Thyroid gland (tissue), 4 donors: ENCODE measurements around the gene PCGF1. TPM values are rescaled to one million over a fixed set of nuclear protein-coding genes. Genes with fewer than 3 reads are reported as not detected.

Source experiments
- DNase-seq, 2 donors: peaks; one replicate each; pipeline ENCODE4 v3.0.0-alpha.2; 2019
- H3K27ac ChIP-seq, 3 donors: fragments of 200-600 bp; sonication (generic); 1 replicate in 2 of 3; 2 replicates in 1 of 3; pipeline ENCODE4 v1.5.1; 2016 to 2019; ENCODE audit warnings: mild to moderate bottlenecking in 1 of 3, moderate library complexity in 1 of 3
- H3K27me3 ChIP-seq: fragments of 200-600 bp; sonication (generic); one replicate; pipeline ENCODE4 v1.5.1; 2019
- H3K36me3 ChIP-seq, 2 donors: fragments of 200-600 bp; sonication (generic); one replicate each; pipeline ENCODE4 v1.5.1; 2016 to 2019
- H3K4me1 ChIP-seq, 2 donors: fragments of 200-600 bp; sonication (generic); one replicate each; pipeline ENCODE4 v1.5.1; 2017 to 2019
- H3K4me3 ChIP-seq, 3 donors: fragments of 200-600 bp; sonication (generic); replicated peaks in 1 of 3; 1 replicate in 2 of 3; 2 replicates in 1 of 3; pipeline ENCODE4 v1.5.1; 2016; ENCODE audit warnings: mild to moderate bottlenecking in 1 of 3
- H3K9me3 ChIP-seq: fragments of 200-600 bp; sonication (generic); one replicate; pipeline ENCODE4 v1.5.1; 2017
- CTCF ChIP-seq, 6 experiments: fragments of 200-600 bp in 3 of 6; fragments of 450-650 bp in 3 of 6; sonication (generic) in 3 of 6; IDR thresholded peaks; one replicate each; pipeline ENCODE4 v1.5.1; 2016 to 2019; ENCODE audit warnings: antibody characterized with exemption in 6 of 6, mild to moderate bottlenecking in 2 of 6, inconsistent platforms in 1 of 6, moderate library complexity in 1 of 6
- POLR2A ChIP-seq, 2 donors: fragments of 450-650 bp; IDR thresholded peaks; one replicate each; pipeline ENCODE4 v1.6.1; 2017; ENCODE audit warnings: antibody characterized with exemption in 2 of 2, mild to moderate bottlenecking in 2 of 2, moderate library complexity in 1 of 2
- WGBS, 2 donors: methylation state at CpG; one replicate each; pipeline ENCODE4 v1.1.5; 2017; 5-methylcytosine and 5-hydroxymethylcytosine counted together
- intact Hi-C: fragments of 100-400 bp; cut with DNase I; formaldehyde crosslinking; loops from one replicate; pipeline ENCODE4 v1.15.1; 2023
- total RNA-seq, 4 donors: library from RNA; depleted of rRNA; stranded (reverse); fragments of >200 nt; gene quantifications; one replicate each; pipeline ENCODE4 v1.2.3, GENCODE V29; 2016

Gene PCGF1
- total RNA-seq, 4 donors from 2014 or later, result 11.0 to 25.9 (median 17.1) TPM

DNA sequence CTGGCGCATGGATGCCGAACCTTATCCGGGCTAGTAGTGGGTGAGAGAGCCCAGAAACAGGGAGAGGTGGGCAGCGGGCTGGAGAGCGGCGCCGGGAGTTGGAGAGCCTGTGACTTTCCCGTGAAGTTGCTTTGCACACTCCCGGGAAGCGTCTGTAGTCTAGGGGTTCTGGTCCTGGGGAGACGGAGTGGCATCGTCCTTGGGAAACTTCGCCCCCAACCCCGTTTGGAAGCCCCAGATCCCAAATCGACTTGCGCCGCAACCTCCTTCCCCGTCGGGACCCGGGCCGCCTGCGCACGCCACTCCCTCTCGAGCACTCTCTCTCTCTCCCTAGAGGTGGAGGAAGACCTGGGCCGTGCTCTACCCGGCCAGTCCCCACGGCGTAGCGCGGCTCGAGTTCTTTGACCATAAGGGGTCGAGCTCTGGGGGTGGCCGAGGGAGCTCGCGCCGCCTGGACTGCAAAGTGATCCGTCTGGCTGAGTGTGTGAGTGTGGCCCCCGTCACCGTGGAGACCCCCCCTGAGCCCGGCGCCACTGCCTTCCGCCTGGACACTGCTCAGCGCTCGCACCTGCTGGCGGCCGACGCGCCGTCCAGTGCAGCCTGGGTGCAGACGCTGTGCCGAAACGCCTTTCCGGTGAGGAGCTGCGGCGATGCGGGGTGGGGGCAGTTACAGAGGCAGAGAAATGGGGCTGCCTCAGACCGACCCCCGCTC, 47.5 kb upstream of the PCGF1 start:
- peaks cover 0 to 6% of the 10 kb centered on the region in 2 donors for H3K36me3 ChIP-seq
- peak overlapping the region; percentile 75 to 89 (median 86) for H3K27ac ChIP-seq
- H3K27me3 ChIP-seq, result no peaks in the 10 kb centered on the region
- WGBS, 2 donors, result 2 to 6% methylated on average over 12 to 32 of the region's 58 CpGs
- TF ChIP-seq CTCF (IDR thresholded peaks at IDR 0.05), result peak in 2 of 6 experiments; percentile 5 to 15
- no peak for TF ChIP-seq POLR2A (IDR thresholded peaks at IDR 0.05)
- DNase-seq, result peak; percentile 59 to 60
- intact Hi-C loops, result no loop called here
- H3K4me3 ChIP-seq, result peak overlapping the region; percentile 66 to 94 (median 89)
- H3K4me1 ChIP-seq, result peaks cover 0 to 8% of the 10 kb centered on the region in 2 donors
- H3K9me3 ChIP-seq, result no peaks in the 10 kb centered on the region

- Histone ChIP-seq H3K36me3 (peaks cover 0 to 6% of the 10 kb centered on the region in 2 donors), H3K4me3 (peak within 1 kb of the TSS; percentile 66 to 94 (median 89)), H3K9me3 (no peaks in the 10 kb centered on the region), H3K4me1 (peaks cover 7 to 15% of the 10 kb centered on the region in 2 donors), H3K27ac (peak within 1 kb of the TSS; percentile 75 to 89 (median 86)), H3K27me3 (no peaks in the 10 kb centered on the region)
- intact Hi-C loops, result no loop called here
- peak; percentile 86 to 88 for DNase-seq
- TF ChIP-seq POLR2A (IDR thresholded peaks at IDR 0.05), result peak in 1 of 2 donors; percentile 42
- peak in 1 of 6 experiments; percentile 23 for TF ChIP-seq CTCF (IDR thresholded peaks at IDR 0.05)
- WGBS, 2 donors, result 2 to 3% methylated on average over 20 to 22 of the region's 73 CpGs
Measured at GRCh38 chr2:74553892-74554819, 46.7 kb upstream of the PCGF1 start, which contains the start of the genes DOK1 and LOXL3. Gene DOK1 (plus strand): TSS chr2:74554720. CDS start chr2:74554755, 35 bp downstream. Gene LOXL3 (minus strand): TSS chr2:74553942. CDS start chr2:74552634, 1,308 bp downstream.

- peak overlapping the region in 1 of 3 donors; percentile 89 for H3K4me3 ChIP-seq
- 51 to 57% methylated on average over 23 to 25 of the region's 27 CpGs for WGBS, 2 donors
- peaks cover 8 to 15% of the 10 kb centered on the region in 2 donors for H3K4me1 ChIP-seq
- DNase-seq, result peak in 1 of 2 donors; percentile 19
- TF ChIP-seq POLR2A (IDR thresholded peaks at IDR 0.05), result no peak
- TF ChIP-seq CTCF (IDR thresholded peaks at IDR 0.05), result no peak
- peak overlapping the region in 1 of 3 donors; percentile 89 for H3K27ac ChIP-seq
- peaks cover 0 to 6% of the 10 kb centered on the region in 2 donors for H3K36me3 ChIP-seq
- H3K27me3 ChIP-seq, result no peaks in the 10 kb centered on the region
- H3K9me3 ChIP-seq, result no peaks in the 10 kb centered on the region
- intact Hi-C loops, result no loop called here
Measured at GRCh38 chr2:74552914-74553811, 45.7 kb upstream of the PCGF1 start.

GRCh38 chr2:74551942-74552913, 44.7 kb upstream of the PCGF1 start:
- no peaks in the 10 kb centered on the region for H3K27me3 ChIP-seq
- H3K4me1 ChIP-seq, result peaks cover 8 to 15% of the 10 kb centered on the region in 2 donors
- peaks cover 0 to 6% of the 10 kb centered on the region in 2 donors for H3K36me3 ChIP-seq
- TF ChIP-seq CTCF (IDR thresholded peaks at IDR 0.05) (no peak), POLR2A (IDR thresholded peaks at IDR 0.05) (no peak)
- no peak overlapping the region for H3K27ac ChIP-seq
- WGBS, 2 donors, result 75 to 84% methylated on average over 19 to 21 of the region's 21 CpGs
- no peak overlapping the region for H3K4me3 ChIP-seq
- no peaks in the 10 kb centered on the region for H3K9me3 ChIP-seq
- intact Hi-C loops, result no loop called here
- no peak for DNase-seq
